HG03520 (cell line): ENCODE measurements around the gene SLC25A43.

Source experiments
- ATAC-seq: cut with Tn5 transposase; IDR thresholded peaks from one replicate; pipeline ENCODE4 v1.9.1; 2021; ENCODE audit warnings: mild to moderate bottlenecking, moderate library complexity; ENCODE audit not compliant: unreplicated experiment

Gene SLC25A43

GRCh38 chrX:119495734-119496726 is 96.9 kb downstream of the SLC25A43 start:
- ATAC-seq, result no peak

DNA sequence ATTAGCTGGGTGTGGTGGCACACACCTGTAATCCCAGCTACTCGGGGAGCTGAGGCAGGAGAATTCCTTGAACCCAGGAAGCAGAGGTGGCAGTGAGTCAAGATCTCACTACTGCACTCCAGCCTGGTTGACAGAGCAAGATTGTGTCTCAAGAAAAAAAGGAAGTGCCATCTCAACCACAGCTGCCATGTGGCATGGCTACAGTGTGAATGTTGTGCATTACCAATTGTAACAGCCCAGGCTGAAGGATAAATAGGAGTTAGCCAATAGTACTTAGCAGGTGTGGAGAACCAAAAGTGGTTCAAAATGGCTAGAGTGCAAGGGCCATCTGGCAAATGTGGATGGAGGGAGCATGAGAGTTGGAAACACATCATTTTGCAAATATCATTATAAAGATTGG is 98.0 kb downstream of the SLC25A43 start:
- ATAC-seq, result no peak

DNA sequence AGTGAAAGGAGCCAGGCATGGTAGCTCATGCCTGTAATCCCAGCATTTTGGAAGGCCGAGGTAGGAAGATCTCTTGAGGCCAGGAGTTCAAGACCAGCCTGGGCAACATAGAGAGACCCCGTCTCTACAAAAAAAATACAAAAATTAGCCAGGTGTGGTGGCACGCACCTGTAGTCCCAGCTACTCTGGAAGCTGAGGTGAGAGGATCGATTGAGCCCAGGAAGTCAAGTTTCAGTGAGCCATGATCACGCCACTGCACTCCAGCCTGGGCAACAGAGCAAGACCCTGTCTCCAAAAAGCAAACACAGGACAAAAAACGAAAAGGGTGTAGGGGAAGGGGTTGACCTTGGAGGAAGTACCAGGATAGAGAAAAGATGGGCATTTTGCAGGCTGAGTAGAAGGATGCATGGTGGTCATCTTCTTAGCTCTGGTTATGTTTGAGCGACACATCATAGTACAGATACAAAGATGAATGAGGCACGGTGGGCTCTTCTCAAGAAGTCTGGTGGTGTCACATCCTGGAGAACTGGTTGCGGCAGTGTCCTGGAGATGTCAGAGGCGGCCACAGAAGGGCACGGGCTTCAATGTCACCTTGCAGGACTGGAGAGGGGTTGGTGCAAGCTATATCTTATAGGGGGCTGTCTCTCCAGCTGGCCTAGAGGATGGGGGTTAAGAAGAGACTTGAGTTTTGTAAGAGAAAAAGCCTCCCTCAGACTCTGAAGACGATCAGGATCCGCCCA is 101.1 kb downstream of the SLC25A43 start:
- ATAC-seq, result no peak

DNA sequence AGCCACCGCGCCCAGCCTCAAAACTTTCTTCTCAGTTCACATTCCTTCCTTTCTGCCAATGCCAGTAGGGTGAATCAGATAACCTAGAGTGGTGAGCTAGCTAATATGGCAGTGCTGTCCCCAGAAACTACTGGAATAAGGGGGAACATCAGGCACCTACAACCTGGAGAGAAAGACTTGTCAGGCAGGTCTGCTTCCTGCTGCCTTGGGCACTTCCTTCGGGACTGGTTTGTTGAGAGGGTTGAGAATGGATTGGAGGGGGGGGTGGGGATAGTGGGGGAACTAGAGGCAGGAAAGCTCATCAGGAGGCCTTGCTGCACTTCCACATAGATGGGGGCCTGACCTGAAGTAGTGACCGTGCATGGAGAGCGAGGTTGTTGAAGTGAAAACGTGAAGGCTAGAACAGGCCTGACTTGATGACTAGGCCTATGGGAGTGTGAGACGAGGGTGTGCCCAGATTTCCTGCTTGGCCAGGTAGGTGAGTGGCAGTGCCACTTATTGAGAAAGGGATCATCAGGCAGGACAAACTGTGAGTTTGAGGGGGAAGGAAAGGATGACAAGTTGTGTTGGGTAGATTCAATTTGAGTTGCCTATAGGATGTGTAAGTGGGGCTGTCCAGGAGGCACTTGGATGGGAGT is 102.5 kb downstream of the SLC25A43 start:
- ATAC-seq, result no peak

- no peak for ATAC-seq
Observed at GRCh38 chrX:119502727-119503483, 103.8 kb downstream of the SLC25A43 start.

- no peak for ATAC-seq
Observed at GRCh38 chrX:119503484-119503861, 104.3 kb downstream of the SLC25A43 start.
